SK-N-SH treated with all-trans-retinoic acid at 6 μM for 48 hours (cell line): Measurements from ENCODE around the gene LEUTX.
"Not testable (repeated sequence)": the region's sequence is repeated elsewhere in the genome, so short reads cannot be mapped to it uniquely, and the experiment has no call there.

Experiments
- ARNTL ChIP-seq: fragments of 450-650 bp; formaldehyde crosslinking; IDR thresholded peaks from 2 replicates; pipeline ENCODE4 v1.5.0; 2020; ENCODE audit warnings: low read depth, mild to moderate bottlenecking, moderate library complexity, borderline replicate concordance
- CREB5 ChIP-seq: fragments of 250-450 bp; sonication (Bioruptor Pico); IDR thresholded peaks from 2 replicates; pipeline ENCODE4 v1.5.1; 2020; ENCODE audit warnings: low read depth, mild to moderate bottlenecking, moderate library complexity
- CSDC2 ChIP-seq: fragments of 250-450 bp; sonication (Bioruptor Pico); IDR thresholded peaks from 2 replicates; pipeline ENCODE4 v1.5.0; 2020; ENCODE audit warnings: mild to moderate bottlenecking, moderate library complexity
- ESRRG ChIP-seq: fragments of 250-450 bp; sonication (Bioruptor Pico); IDR thresholded peaks from 2 replicates; pipeline ENCODE4 v1.6.1; 2021; ENCODE audit warnings: mild to moderate bottlenecking
- PPARA ChIP-seq: fragments of 250-450 bp; sonication (Bioruptor Pico); IDR thresholded peaks from 2 replicates; pipeline ENCODE4 v1.5.0; 2020; ENCODE audit warnings: mild to moderate bottlenecking, borderline replicate concordance
- RARB ChIP-seq: fragments of 250-450 bp; sonication (Bioruptor Pico); IDR thresholded peaks from 2 replicates; pipeline ENCODE4 v1.8.0; 2021; ENCODE audit warnings: mild to moderate bottlenecking, moderate library complexity
- TOX ChIP-seq: fragments of 250-450 bp; sonication (Bioruptor Pico); IDR thresholded peaks from 2 replicates; pipeline ENCODE4 v1.8.0; 2021; ENCODE audit warnings: mild to moderate bottlenecking, moderate library complexity, borderline replicate concordance
- ZFP30 ChIP-seq: fragments of 450-650 bp; formaldehyde crosslinking; IDR thresholded peaks from 2 replicates; pipeline ENCODE4 v1.5.0; 2022; ENCODE audit warnings: mild to moderate bottlenecking, moderate library complexity
- ZNF8 ChIP-seq: fragments of 450-650 bp; formaldehyde crosslinking; IDR thresholded peaks from 2 replicates; pipeline ENCODE4 v1.5.0; 2020; ENCODE audit warnings: mild to moderate bottlenecking, moderate library complexity
- TF ChIP-seq, protein P1 (sequence below): fragments of 250-450 bp; sonication (Bioruptor Pico); IDR thresholded peaks from 2 replicates; pipeline ENCODE4 v1.8.0; 2020; ENCODE audit warnings: mild to moderate bottlenecking, moderate library complexity, borderline replicate concordance

- TF ChIP-seq TOX (CRISPR knock-in tag); ARNTL (CRISPR knock-in tag); ZFP30 (CRISPR knock-in tag); CSDC2 (CRISPR knock-in tag); CREB5 (CRISPR knock-in tag); ESRRG; PPARA (CRISPR knock-in tag); RARB; ZNF8 (CRISPR knock-in tag): not testable (repeated sequence)
- TF ChIP-seq, protein P1, sequence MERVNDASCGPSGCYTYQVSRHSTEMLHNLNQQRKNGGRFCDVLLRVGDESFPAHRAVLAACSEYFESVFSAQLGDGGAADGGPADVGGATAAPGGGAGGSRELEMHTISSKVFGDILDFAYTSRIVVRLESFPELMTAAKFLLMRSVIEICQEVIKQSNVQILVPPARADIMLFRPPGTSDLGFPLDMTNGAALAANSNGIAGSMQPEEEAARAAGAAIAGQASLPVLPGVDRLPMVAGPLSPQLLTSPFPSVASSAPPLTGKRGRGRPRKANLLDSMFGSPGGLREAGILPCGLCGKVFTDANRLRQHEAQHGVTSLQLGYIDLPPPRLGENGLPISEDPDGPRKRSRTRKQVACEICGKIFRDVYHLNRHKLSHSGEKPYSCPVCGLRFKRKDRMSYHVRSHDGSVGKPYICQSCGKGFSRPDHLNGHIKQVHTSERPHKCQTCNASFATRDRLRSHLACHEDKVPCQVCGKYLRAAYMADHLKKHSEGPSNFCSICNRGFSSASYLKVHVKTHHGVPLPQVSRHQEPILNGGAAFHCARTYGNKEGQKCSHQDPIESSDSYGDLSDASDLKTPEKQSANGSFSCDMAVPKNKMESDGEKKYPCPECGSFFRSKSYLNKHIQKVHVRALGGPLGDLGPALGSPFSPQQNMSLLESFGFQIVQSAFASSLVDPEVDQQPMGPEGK (CRISPR knock-in tag) = not testable (repeated sequence)
Observed at GRCh38 chr19:39808688-39809087, 30.0 kb downstream of the LEUTX start.
